SK-N-MC (cell line): ENCODE data around the gene OR11L1.

Experiments used
- DNase-seq: peaks from one replicate; pipeline ENCODE4 v3.0.0-alpha.2; 2011; ENCODE audit warnings: low read depth, low spot score
- H3K27ac ChIP-seq: fragments of 200-600 bp; sonication (generic); 2 replicates; pipeline ENCODE4 v1.5.1; 2016; ENCODE audit warnings: mixed run types
- H3K36me3 ChIP-seq: fragments of 200-600 bp; sonication (generic); 2 replicates; pipeline ENCODE4 v1.6.1; 2017; ENCODE audit warnings: antibody characterized with exemption, low read length, mixed read lengths; ENCODE audit not compliant: insufficient read depth
- H3K4me3 ChIP-seq: fragments of 200-600 bp; sonication (generic); 2 replicates; pipeline ENCODE4 v1.5.1; 2016
- H3K9ac ChIP-seq: fragments of 200-600 bp; sonication (generic); 2 replicates; pipeline ENCODE4 v1.8.0; 2017; ENCODE audit warnings: mixed run types, mixed read lengths; ENCODE audit not compliant: insufficient read length
- H3K9me3 ChIP-seq: fragments of 200-600 bp; sonication (generic); 2 replicates; pipeline ENCODE4 v1.6.1; 2017; ENCODE audit warnings: low read depth, mild to moderate bottlenecking, antibody characterized with exemption, low read length, moderate library complexity, mixed read lengths
- EZH2 ChIP-seq: fragments of 200-600 bp; sonication (generic); IDR thresholded peaks from one replicate; pipeline ENCODE4 v1.6.1; 2017; ENCODE audit warnings: antibody characterized with exemption
- FOXP2 ChIP-seq: optimal IDR thresholded peaks from 2 replicates; pipeline ENCODE3; 2011; ENCODE audit warnings: mild to moderate bottlenecking, moderate library complexity; ENCODE audit not compliant: insufficient read depth; ENCODE audit errors: extremely low read length, control extremely low read depth
- POLR2AphosphoS5 ChIP-seq: IDR thresholded peaks from 2 replicates; pipeline ENCODE4 v1.6.1; 2012; ENCODE audit warnings: mild to moderate bottlenecking, low read depth, low read length, borderline replicate concordance

OR11L1 gene

DNA sequence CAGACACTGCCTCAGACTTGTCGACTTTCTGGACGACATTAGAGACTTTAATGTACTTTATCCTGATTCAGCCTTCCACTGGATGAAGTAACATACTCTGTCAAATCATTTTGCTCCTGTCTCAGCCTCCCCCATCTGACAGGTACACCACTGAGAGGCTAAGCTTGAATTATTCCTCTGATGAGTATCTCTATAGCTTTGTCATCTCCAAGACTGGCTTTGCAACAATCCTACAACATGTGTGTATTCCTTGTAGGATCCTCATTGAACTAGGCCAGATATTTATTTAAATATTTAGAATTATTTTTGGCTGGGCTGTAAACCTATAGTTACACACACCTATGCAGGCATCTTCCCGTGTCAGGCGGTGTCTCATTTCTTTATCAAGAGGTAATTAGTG, 14.2 kb upstream of the OR11L1 start:
- Histone ChIP-seq H3K9me3 (no peaks in the 10 kb centered on the region), H3K36me3 (no peaks in the 10 kb centered on the region), H3K4me3 (no peak overlapping the region), H3K9ac (no peak overlapping the region), H3K27ac (no peak overlapping the region)
- TF ChIP-seq FOXP2 (no peak), POLR2AphosphoS5 (no peak), EZH2 (no peak)
- DNase-seq: no peak

DNA sequence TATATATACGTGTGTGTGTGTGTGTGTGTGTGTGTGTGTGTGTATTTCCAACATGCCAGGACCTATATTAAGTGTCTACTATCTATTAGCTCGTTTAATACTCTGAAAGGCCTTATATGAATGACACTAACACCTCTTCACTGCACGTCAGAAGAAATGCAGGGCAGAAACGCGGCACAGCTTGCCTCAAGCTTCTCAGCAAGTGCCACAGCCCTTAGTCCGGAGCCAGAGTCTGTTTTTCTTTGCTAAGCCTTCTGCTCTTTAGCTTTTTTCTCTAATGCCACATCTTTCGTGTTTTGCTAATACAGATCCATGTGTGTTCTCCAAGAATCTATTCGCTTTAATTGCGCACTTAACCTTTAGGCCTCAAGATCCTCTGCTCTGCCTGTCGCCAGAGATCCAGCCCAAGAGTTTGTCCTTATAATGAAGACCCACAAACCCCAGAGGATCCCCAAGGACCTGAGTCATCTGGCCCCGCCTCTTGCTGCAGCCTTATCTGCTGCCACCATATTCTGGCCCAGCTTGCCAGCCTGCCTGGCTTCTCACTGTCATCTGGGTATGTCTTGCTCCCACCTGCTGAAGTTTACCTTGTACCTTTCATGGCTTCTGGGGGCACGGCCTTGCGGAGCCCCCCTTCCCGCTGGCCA, 13.3 kb upstream of the OR11L1 start:
- no peak overlapping the region for H3K9ac ChIP-seq
- no peak overlapping the region for H3K4me3 ChIP-seq
- no peaks in the 10 kb centered on the region for H3K36me3 ChIP-seq
- TF ChIP-seq EZH2 (no peak), FOXP2 (no peak), POLR2AphosphoS5 (no peak)
- no peak for DNase-seq
- H3K27ac ChIP-seq: no peak overlapping the region
- no peaks in the 10 kb centered on the region for H3K9me3 ChIP-seq

DNA sequence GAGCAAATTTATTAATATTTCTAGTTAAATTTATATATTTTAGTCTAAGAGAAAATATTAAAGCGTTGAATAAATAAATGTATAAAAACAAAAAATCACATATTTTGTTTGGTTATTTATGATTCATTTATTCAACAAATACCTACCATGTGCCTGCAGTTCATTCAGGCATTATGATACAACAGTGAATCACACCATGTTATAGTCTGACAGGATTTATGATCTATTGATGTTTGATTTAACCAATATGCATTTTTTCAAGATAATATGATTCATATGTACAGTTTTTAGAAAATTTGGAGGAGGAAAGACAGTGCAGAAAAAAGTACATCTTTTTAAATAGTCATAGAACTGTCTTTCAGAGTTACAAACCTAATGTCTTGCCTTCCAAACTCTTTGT, 7.9 kb upstream of the OR11L1 start:
- no peaks in the 10 kb centered on the region for H3K9me3 ChIP-seq
- DNase-seq: no peak
- TF ChIP-seq EZH2: no peak
- TF ChIP-seq FOXP2: no peak
- no peak for TF ChIP-seq POLR2AphosphoS5

DNA sequence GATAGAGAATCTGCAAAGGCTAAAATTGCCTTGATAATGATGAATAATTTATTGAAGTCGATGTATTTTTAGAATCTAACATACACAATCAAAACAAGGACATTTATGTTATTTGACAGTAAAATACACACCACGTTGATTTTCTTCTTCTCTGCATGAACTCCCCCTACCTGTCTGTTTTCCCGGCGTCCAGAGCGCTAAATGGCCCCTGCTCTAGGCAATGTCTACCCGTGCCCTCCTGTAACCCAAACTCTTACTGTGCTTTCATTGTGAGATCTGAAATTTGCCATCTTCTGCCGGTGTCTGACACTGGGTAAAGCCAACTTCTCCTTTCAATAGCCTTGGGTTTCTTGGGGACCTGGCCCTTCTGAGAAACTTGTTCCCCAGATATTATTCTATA, 6.7 kb upstream of the OR11L1 start:
- Histone ChIP-seq H3K9ac (no peak overlapping the region), H3K27ac (no peak overlapping the region), H3K9me3 (no peaks in the 10 kb centered on the region), H3K4me3 (no peak overlapping the region), H3K36me3 (no peaks in the 10 kb centered on the region)
- TF ChIP-seq POLR2AphosphoS5 (no peak), FOXP2 (no peak), EZH2 (no peak)
- no peak for DNase-seq

More for the DNA sequence above, 7.9 kb upstream of the OR11L1 start:
- no peaks in the 10 kb centered on the region for H3K36me3 ChIP-seq
- H3K4me3 ChIP-seq: no peak overlapping the region
- H3K9ac ChIP-seq: no peak overlapping the region
- H3K27ac ChIP-seq: no peak overlapping the region

DNA sequence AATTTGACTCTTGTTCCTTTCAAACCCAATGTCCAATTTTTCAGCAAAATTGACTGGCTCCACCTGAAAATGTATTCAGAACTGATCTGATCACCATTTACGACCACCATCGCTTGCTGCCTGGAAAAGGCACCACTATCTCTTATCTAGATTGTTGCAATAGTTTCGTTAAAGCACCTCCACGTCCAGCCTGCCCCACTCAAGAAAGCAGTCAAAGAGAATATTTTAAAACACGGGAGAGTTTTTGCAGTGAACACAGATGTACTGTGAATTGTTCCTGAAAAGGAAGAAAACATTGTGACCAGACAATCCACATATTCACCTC, 4.0 kb upstream of the OR11L1 start:
- Histone ChIP-seq H3K27ac (no peak overlapping the region), H3K36me3 (no peaks in the 10 kb centered on the region), H3K9me3 (no peaks in the 10 kb centered on the region), H3K9ac (no peak overlapping the region), H3K4me3 (no peak overlapping the region)
- no peak for DNase-seq
- TF ChIP-seq FOXP2 (no peak), EZH2 (no peak), POLR2AphosphoS5 (no peak)

DNA sequence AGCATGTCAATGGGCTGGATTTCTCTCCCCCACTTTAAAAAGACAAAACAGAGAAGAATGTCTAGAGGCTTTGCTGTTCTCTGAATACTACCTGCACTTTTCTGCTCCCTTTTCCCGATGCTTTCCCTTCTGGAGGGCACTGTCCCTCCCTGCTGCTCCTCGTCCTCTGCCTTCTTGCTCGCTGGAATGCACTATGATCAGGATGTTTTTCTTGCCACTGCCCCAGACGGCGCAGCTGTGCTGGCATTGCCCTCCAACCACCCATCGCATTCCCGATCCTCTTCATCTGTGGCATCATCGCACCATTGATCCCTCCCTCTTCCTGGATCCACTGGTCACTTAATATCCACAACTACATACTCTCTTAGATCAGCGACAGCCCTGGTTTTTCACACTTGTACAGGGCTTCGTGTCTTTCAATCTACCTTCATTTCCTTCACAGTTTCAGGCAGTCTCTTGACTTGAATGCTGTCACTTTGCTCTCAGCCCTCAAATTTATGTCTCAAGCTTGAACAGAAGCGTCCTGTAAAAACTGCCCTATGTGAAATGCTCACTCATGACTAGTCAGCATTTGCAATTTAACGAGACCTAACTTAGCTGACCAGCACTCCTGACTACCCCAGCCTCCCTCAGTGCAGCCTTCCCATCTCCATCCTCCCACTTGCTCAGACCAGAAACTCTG, 3.5 kb upstream of the OR11L1 start:
- DNase-seq: no peak
- H3K9ac ChIP-seq: no peak overlapping the region
- TF ChIP-seq POLR2AphosphoS5 (no peak), FOXP2 (no peak), EZH2 (no peak)
- no peak overlapping the region for H3K4me3 ChIP-seq
- H3K9me3 ChIP-seq: no peaks in the 10 kb centered on the region
- no peak overlapping the region for H3K27ac ChIP-seq
- H3K36me3 ChIP-seq: no peaks in the 10 kb centered on the region

DNA sequence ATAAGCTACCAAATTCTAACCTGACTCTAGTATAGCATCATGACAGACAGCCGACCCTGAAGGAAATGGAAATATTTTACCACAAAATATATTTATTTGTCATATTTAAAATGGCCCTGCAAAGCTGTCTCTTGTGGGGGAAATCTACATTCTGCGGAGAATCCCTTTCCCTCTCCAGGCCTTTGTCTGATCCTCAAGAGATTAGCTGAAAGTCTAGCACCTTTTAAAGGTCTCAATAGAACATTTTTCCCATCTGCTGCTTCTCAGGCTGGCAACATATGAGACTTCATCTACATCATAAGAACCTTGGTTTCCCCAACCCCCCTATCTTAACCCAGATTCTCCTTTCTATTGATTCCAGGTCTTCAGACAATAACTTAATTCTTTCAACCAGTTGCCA, 1.7 kb upstream of the OR11L1 start:
- H3K9ac ChIP-seq: no peak overlapping the region
- TF ChIP-seq FOXP2 (no peak), POLR2AphosphoS5 (no peak), EZH2 (no peak)
- no peak overlapping the region for H3K4me3 ChIP-seq
- no peak for DNase-seq
- H3K36me3 ChIP-seq: no peaks in the 10 kb centered on the region
- no peak overlapping the region for H3K27ac ChIP-seq
- no peaks in the 10 kb centered on the region for H3K9me3 ChIP-seq

DNA sequence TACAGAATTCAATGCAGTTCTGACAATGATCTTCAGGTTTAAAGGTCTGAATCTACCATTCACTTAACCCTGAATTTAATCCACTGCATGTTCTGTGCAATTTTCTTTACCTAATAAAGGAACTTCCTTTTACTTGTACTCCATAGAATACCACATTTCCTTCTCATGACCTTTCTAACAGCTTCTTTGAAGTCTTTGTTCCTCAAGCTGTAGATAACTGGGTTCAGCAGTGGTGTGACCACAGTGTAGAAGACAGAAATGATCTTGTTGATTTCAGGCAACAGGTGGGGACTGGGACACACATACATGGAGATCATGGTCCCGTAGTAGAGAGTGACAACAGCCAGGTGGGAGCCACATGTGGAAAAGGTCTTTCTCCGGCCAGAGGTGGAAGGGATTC, 878 bp downstream of the OR11L1 start:
- no peak for DNase-seq
- Histone ChIP-seq H3K4me3 (no peak overlapping the region), H3K36me3 (no peaks in the 10 kb centered on the region), H3K27ac (no peak overlapping the region), H3K9ac (no peak overlapping the region), H3K9me3 (no peaks in the 10 kb centered on the region)
- no peak for TF ChIP-seq POLR2AphosphoS5
- no peak for TF ChIP-seq EZH2
- no peak for TF ChIP-seq FOXP2
